ENCODE results near the gene MAML3. TPM values are rescaled to one million over a fixed set of nuclear protein-coding genes. Genes with fewer than 3 reads are reported as not detected.

The MAML3 gene
- total RNA-seq, 1 donor from 2014 or later = 0.79 TPM

- DNase-seq (ENCODE audit: low read depth) = no peak
- FAIRE-seq = no peak
- Histone ChIP-seq H3K36me3 (ENCODE audit: control insufficient read depth, insufficient read depth, low read length) (no peaks in the 10 kb centered on the region), H3K4me3 (ENCODE audit: low read depth, low read length) (no peak overlapping the region), H3K27me3 (ENCODE audit: control insufficient read depth, insufficient read depth, low read length) (no peaks in the 10 kb centered on the region)
- no peak for TF ChIP-seq CTCF (IDR thresholded peaks at IDR 0.05; ENCODE audit: insufficient read depth, low read length, severe bottlenecking)
Observed at GRCh38 chr4:140088323-140088967, 65.5 kb downstream of the MAML3 start.

- H3K36me3 ChIP-seq (ENCODE audit: control insufficient read depth, insufficient read depth, low read length) = no peaks in the 10 kb centered on the region
- H3K27me3 ChIP-seq (ENCODE audit: control insufficient read depth, insufficient read depth, low read length) = no peaks in the 10 kb centered on the region
- DNase-seq (ENCODE audit: low read depth) (no peak), FAIRE-seq (no peak)
- TF ChIP-seq CTCF (IDR thresholded peaks at IDR 0.05; ENCODE audit: insufficient read depth, low read length, severe bottlenecking) = no peak
- H3K4me3 ChIP-seq (ENCODE audit: low read depth, low read length) = no peak overlapping the region
Observed at GRCh38 chr4:140085881-140086280, 68.1 kb downstream of the MAML3 start.

- no peak overlapping the region for H3K4me3 ChIP-seq (ENCODE audit: low read depth, low read length)
- H3K27me3 ChIP-seq (ENCODE audit: control insufficient read depth, insufficient read depth, low read length) = no peaks in the 10 kb centered on the region
- DNase-seq (ENCODE audit: low read depth) = no peak
- H3K36me3 ChIP-seq (ENCODE audit: control insufficient read depth, insufficient read depth, low read length) = no peaks in the 10 kb centered on the region
- no peak for TF ChIP-seq CTCF (IDR thresholded peaks at IDR 0.05; ENCODE audit: insufficient read depth, low read length, severe bottlenecking)
- FAIRE-seq = peak; percentile 80
Observed at GRCh38 chr4:140085062-140085622, 68.8 kb downstream of the MAML3 start.

- Histone ChIP-seq H3K36me3 (ENCODE audit: control insufficient read depth, insufficient read depth, low read length) (no peaks in the 10 kb centered on the region), H3K4me3 (ENCODE audit: low read depth, low read length) (no peak overlapping the region), H3K27me3 (ENCODE audit: control insufficient read depth, insufficient read depth, low read length) (no peaks in the 10 kb centered on the region)
- FAIRE-seq (no peak), DNase-seq (ENCODE audit: low read depth) (no peak)
- no peak for TF ChIP-seq CTCF (IDR thresholded peaks at IDR 0.05; ENCODE audit: insufficient read depth, low read length, severe bottlenecking)
Observed at GRCh38 chr4:140084385-140084784, 69.6 kb downstream of the MAML3 start.

- FAIRE-seq = no peak
- no peaks in the 10 kb centered on the region for H3K36me3 ChIP-seq (ENCODE audit: control insufficient read depth, insufficient read depth, low read length)
- TF ChIP-seq CTCF (IDR thresholded peaks at IDR 0.05; ENCODE audit: insufficient read depth, low read length, severe bottlenecking) = no peak
Observed at GRCh38 chr4:140082391-140082755, 71.6 kb downstream of the MAML3 start.

More at GRCh38 chr4:140082391-140082755, 71.6 kb downstream of the MAML3 start:
- H3K27me3 ChIP-seq (ENCODE audit: control insufficient read depth, insufficient read depth, low read length) = no peaks in the 10 kb centered on the region
- H3K4me3 ChIP-seq (ENCODE audit: low read depth, low read length) = no peak overlapping the region
- no peak for DNase-seq (ENCODE audit: low read depth)

All from bronchial epithelial cell (primary cell).